Measurements from ENCODE around the gene CCNK. TPM values are rescaled to one million over a fixed set of nuclear protein-coding genes. Genes with fewer than 3 reads are reported as not detected.
A peak's percentile ranks its signal among the peaks of the same experiment; 100 is the strongest.

CCNK gene
- total RNA-seq, 1 experiment from 2014 or later: 80.1 TPM

DNA sequence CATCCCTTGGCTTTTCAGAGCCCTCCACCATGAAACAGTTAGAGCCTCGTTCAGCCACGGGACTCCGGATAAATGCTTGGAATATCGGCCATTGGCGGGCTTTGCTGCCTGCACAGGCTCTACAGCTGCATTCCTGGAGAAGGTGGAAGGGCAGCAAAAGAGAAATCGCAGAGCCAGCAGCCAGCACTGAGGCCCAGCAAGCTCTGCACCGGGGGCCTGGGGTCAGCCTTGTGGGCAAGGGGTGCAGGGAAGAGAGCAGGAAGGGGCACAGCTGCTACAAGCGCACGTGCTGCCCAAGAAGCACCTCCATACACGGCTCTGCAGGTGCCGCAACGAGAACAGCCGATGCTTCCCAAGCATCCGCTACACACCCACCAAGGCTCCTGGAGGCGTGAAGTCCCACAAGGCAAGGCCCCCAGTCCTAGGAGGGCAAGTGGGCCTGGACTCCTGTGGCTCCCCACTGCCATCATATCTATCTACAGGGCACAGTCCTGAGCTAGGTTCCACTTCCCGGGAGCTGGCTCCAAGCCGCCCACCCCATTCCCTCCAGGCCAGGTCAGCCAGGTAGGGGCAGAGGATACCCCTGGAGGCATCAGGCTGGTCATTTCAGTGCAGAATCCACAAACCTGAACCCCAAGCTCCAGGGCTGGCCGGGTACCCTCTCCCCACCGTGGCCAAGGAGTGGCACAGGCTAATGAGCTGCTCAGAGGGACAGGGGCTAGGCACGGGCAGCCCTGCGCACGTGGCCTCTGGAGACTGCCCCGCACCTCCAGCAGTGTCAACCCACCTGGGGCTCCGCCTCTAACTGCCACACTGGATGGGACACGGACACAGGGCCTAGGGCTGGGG lies 40.2 kb downstream of the CCNK start:
- H3K14ac ChIP-seq (ENCODE audit: insufficient read depth, low read length): no peak overlapping the region
- H2AFZ ChIP-seq (ENCODE audit: low read length): no peak overlapping the region
- no peaks in the 10 kb centered on the region for H3K9me3 ChIP-seq (ENCODE audit: control insufficient read depth, low read depth, low read length)
- Mint-ChIP-seq H3K4me3 (no peak overlapping the region), H3K9me3 (no peaks in the 10 kb centered on the region), H3K27ac (peak overlapping the region in 2 of 3 experiments; percentile 28 to 66; a peak in 1 of 7 replicates), H3K36me3 (ENCODE audit: insufficient read depth in 1 of 3, low read depth in 3 of 3) (peaks cover 0 to 6% (median 0%) of the 10 kb centered on the region in 3 experiments; a peak in 3 of 7 replicates), H3K4me1 (peaks cover 39 to 55% of the 10 kb centered on the region in 2 experiments), H3K27me3 (ENCODE audit: low read depth) (no peaks in the 10 kb centered on the region; the same call in 1 of the 2 replicates)
- H2AK5ac ChIP-seq (ENCODE audit: insufficient read length, low read length): no peak overlapping the region
- no peak overlapping the region for H3K56ac ChIP-seq (ENCODE audit: insufficient read length, low read depth, low read length)
- H3K79me2 ChIP-seq (ENCODE audit: insufficient read depth, low read length): no peaks in the 10 kb centered on the region
- H2BK12ac ChIP-seq (ENCODE audit: insufficient read length, low read depth, low read length): no peak overlapping the region
- H4K91ac ChIP-seq (ENCODE audit: insufficient read length, low read depth, low read length): no peak overlapping the region
- H3K23ac ChIP-seq (ENCODE audit: insufficient read length, low read depth, low read length): no peak overlapping the region
- no peak for TF ChIP-seq CTCF (conservative IDR thresholded peaks at IDR 0.05)
- no peaks in the 10 kb centered on the region for H3K23me2 ChIP-seq (ENCODE audit: insufficient read length, low read depth, low read length, poor library complexity, severe bottlenecking)
- WGBS (ENCODE audit: extremely low coverage, insufficient read length, low lambda C conversion rate): no CpG with 5 or more reads among the region's 25 CpGs
- peaks cover 3% of the 10 kb centered on the region for H4K20me1 ChIP-seq (ENCODE audit: control insufficient read depth, insufficient read depth, insufficient read length)
- H4K8ac ChIP-seq (replicated peaks; ENCODE audit: insufficient read length, low read depth, low read length): no peak overlapping the region
- no peak overlapping the region for H2BK20ac ChIP-seq (ENCODE audit: low read depth, low read length, poor library complexity, severe bottlenecking)
- H3K9ac ChIP-seq (ENCODE audit: extremely low read depth, insufficient read length, low read length): no peak overlapping the region
- no peak overlapping the region for H3K27ac ChIP-seq (ENCODE audit: insufficient read length, low read depth, low read length)
- H3T11ph ChIP-seq (ENCODE audit: low read length): no peak overlapping the region
- H3K4me2 ChIP-seq (ENCODE audit: insufficient read depth, insufficient read length, low read length): no peak overlapping the region
- no peaks in the 10 kb centered on the region for H3K79me1 ChIP-seq (ENCODE audit: insufficient read depth, low read depth, low read length, poor library complexity, severe bottlenecking)
- no peak overlapping the region for H3K4ac ChIP-seq (ENCODE audit: low read depth, low read length)
- H4K5ac ChIP-seq (ENCODE audit: insufficient read length, low read depth, low read length): no peak overlapping the region
- peaks cover 11% of the 10 kb centered on the region; the same call in 1 of the 2 replicates for H3K4me1 ChIP-seq (ENCODE audit: insufficient read depth, low read length)
- H3K27me3 ChIP-seq (ENCODE audit: insufficient read depth, low read length): no peaks in the 10 kb centered on the region
- H2BK5ac ChIP-seq (ENCODE audit: insufficient read length, low read length): no peak overlapping the region
- no peak overlapping the region for H3K18ac ChIP-seq (ENCODE audit: insufficient read length, low read depth, low read length)
- DNase-seq: no peak
- H2BK15ac ChIP-seq (ENCODE audit: low read depth, low read length): no peak overlapping the region
- no peak overlapping the region for H2BK120ac ChIP-seq (ENCODE audit: low read depth, low read length, poor library complexity, severe bottlenecking)
